ENCODE results near the gene DLST.

- TF ChIP-seq CSDC2 (CRISPR knock-in tag; IDR thresholded peaks at IDR 0.05) = no peak
- TF ChIP-seq OSR1 (CRISPR knock-in tag; IDR thresholded peaks at IDR 0.05) = no peak
- TF ChIP-seq ESRRG (CRISPR knock-in tag; IDR thresholded peaks at IDR 0.05) = no peak
- no peak for TF ChIP-seq PATZ1 (CRISPR knock-in tag; IDR thresholded peaks at IDR 0.05; ENCODE audit: borderline replicate concordance)
- TF ChIP-seq TCF4 (CRISPR knock-in tag; IDR thresholded peaks at IDR 0.05; ENCODE audit: borderline replicate concordance) = no peak
- no peak for TF ChIP-seq ZFP3 (CRISPR knock-in tag; IDR thresholded peaks at IDR 0.05)
- no peak for TF ChIP-seq CREB5 (CRISPR knock-in tag; IDR thresholded peaks at IDR 0.05; ENCODE audit: low read depth)
- no peak for TF ChIP-seq ZFP30 (CRISPR knock-in tag; IDR thresholded peaks at IDR 0.05)
- no peak for TF ChIP-seq ZNF70 (CRISPR knock-in tag; IDR thresholded peaks at IDR 0.05)
- TF ChIP-seq RARB (CRISPR knock-in tag; IDR thresholded peaks at IDR 0.05) = no peak
- TF ChIP-seq TOX (CRISPR knock-in tag; IDR thresholded peaks at IDR 0.05; ENCODE audit: borderline replicate concordance) = no peak
- TF ChIP-seq, protein P1, sequence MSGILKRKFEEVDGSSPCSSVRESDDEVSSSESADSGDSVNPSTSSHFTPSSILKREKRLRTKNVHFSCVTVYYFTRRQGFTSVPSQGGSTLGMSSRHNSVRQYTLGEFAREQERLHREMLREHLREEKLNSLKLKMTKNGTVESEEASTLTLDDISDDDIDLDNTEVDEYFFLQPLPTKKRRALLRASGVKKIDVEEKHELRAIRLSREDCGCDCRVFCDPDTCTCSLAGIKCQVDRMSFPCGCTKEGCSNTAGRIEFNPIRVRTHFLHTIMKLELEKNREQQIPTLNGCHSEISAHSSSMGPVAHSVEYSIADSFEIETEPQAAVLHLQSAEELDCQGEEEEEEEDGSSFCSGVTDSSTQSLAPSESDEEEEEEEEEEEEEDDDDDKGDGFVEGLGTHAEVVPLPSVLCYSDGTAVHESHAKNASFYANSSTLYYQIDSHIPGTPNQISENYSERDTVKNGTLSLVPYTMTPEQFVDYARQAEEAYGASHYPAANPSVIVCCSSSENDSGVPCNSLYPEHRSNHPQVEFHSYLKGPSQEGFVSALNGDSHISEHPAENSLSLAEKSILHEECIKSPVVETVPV (CRISPR knock-in tag; IDR thresholded peaks at IDR 0.05) = no peak
These were observed 66.8 kb downstream of the DLST start for GRCh38 chr14:74948228-74949175.

All from SK-N-SH treated with all-trans-retinoic acid at 6 μM for 48 hours (cell line).